ENCODE results near the gene GARS1. TPM values are rescaled to one million over a fixed set of nuclear protein-coding genes. Genes with fewer than 3 reads are reported as not detected.

GARS1 gene
- total RNA-seq, 1 experiment from 2014 or later, result 294 TPM

DNA sequence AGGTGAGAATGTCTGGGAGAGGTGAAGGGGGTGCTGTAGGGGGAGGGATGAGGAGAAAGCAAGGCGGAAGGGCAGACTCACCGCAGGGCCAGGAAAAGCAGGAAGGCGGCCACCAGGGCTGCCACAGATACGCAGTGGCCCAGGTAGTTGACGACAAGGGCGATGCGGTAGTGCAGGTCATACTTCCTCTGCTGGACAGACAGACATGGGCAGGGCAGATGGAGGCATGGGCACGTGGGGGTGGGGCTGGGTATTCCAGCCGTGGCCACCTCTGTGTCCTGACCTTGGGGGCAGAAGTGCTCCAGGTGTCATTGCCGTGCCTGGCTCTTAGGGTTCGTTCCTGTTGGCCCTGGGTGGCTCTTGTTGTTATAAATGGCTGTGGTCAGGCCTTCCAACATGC, 70.8 kb downstream of the GARS1 start:
- TF ChIP-seq EZH2 (IDR thresholded peaks at IDR 0.05; ENCODE audit: borderline replicate concordance, low read depth, low read length, poor library complexity, severe bottlenecking), result no peak
- TF ChIP-seq, protein P1, sequence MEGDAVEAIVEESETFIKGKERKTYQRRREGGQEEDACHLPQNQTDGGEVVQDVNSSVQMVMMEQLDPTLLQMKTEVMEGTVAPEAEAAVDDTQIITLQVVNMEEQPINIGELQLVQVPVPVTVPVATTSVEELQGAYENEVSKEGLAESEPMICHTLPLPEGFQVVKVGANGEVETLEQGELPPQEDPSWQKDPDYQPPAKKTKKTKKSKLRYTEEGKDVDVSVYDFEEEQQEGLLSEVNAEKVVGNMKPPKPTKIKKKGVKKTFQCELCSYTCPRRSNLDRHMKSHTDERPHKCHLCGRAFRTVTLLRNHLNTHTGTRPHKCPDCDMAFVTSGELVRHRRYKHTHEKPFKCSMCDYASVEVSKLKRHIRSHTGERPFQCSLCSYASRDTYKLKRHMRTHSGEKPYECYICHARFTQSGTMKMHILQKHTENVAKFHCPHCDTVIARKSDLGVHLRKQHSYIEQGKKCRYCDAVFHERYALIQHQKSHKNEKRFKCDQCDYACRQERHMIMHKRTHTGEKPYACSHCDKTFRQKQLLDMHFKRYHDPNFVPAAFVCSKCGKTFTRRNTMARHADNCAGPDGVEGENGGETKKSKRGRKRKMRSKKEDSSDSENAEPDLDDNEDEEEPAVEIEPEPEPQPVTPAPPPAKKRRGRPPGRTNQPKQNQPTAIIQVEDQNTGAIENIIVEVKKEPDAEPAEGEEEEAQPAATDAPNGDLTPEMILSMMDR (conservative IDR thresholded peaks at IDR 0.05; ENCODE audit: low read depth, low read length), result no peak
- Histone ChIP-seq H3K27ac (ENCODE audit: low read depth, low read length, poor library complexity, severe bottlenecking) (no peak overlapping the region), H3K4me1 (ENCODE audit: insufficient read depth, low read length, poor library complexity, severe bottlenecking) (no peaks in the 10 kb centered on the region), H3K4me3 (ENCODE audit: low read depth, low read length, poor library complexity, severe bottlenecking) (no peak overlapping the region), H3K9me3 (ENCODE audit: low read depth, low read length, poor library complexity, severe bottlenecking) (no peaks in the 10 kb centered on the region), H3K36me3 (ENCODE audit: insufficient read depth, low read length, poor library complexity, severe bottlenecking) (no peaks in the 10 kb centered on the region), H3K27me3 (replicated peaks; ENCODE audit: insufficient read depth, low read depth, low read length, poor library complexity) (no peaks in the 10 kb centered on the region)
- no peak for DNase-seq (ENCODE audit: low spot score)
- BruUV-seq (replicated peaks), result no TSS peak
- intact Hi-C loops (cut with micrococcal nuclease; ENCODE audit: unreplicated experiment), result no loop called here
- ChIA-PET POLR2A (ENCODE audit: low non-redundant PET) (no interaction called here), CTCF (no interaction called here)

DNA sequence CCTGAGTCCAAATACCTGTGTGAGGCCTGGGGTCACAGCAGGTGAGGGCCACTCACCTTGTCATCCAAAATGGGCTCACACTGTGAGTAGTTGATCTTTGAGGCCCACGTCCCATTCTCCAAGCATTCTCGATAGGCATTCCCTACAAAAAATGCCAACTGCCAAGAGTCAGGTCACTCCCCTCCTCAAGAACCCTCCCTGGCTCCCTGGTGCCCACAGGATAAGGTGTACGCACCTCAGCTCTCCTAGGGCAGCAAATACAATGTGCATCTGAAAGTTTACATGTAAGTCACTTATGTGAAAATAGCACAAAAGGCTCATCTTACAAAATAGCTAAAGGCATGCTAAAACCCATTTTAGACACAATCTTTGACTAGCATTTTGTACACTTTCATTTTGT, 72.5 kb downstream of the GARS1 start:
- POLR2A ChIA-PET (ENCODE audit: low non-redundant PET), result no interaction called here
- TF ChIP-seq, protein P1 (conservative IDR thresholded peaks at IDR 0.05; ENCODE audit: low read depth, low read length), result no peak
- no peak for TF ChIP-seq EZH2 (IDR thresholded peaks at IDR 0.05; ENCODE audit: borderline replicate concordance, low read depth, low read length, poor library complexity, severe bottlenecking)
- no peaks in the 10 kb centered on the region for H3K4me1 ChIP-seq (ENCODE audit: insufficient read depth, low read length, poor library complexity, severe bottlenecking)
- no TSS peak for BruUV-seq (replicated peaks)
- no peaks in the 10 kb centered on the region for H3K9me3 ChIP-seq (ENCODE audit: low read depth, low read length, poor library complexity, severe bottlenecking)
- no peaks in the 10 kb centered on the region for H3K27me3 ChIP-seq (replicated peaks; ENCODE audit: insufficient read depth, low read depth, low read length, poor library complexity)
- intact Hi-C loops (cut with micrococcal nuclease; ENCODE audit: unreplicated experiment), result no loop called here
- DNase-seq (ENCODE audit: low spot score), result no peak
- H3K36me3 ChIP-seq (ENCODE audit: insufficient read depth, low read length, poor library complexity, severe bottlenecking), result no peaks in the 10 kb centered on the region
- CTCF ChIA-PET, result no interaction called here
- no peak overlapping the region for H3K27ac ChIP-seq (ENCODE audit: low read depth, low read length, poor library complexity, severe bottlenecking)
- no peak overlapping the region for H3K4me3 ChIP-seq (ENCODE audit: low read depth, low read length, poor library complexity, severe bottlenecking)

DNA sequence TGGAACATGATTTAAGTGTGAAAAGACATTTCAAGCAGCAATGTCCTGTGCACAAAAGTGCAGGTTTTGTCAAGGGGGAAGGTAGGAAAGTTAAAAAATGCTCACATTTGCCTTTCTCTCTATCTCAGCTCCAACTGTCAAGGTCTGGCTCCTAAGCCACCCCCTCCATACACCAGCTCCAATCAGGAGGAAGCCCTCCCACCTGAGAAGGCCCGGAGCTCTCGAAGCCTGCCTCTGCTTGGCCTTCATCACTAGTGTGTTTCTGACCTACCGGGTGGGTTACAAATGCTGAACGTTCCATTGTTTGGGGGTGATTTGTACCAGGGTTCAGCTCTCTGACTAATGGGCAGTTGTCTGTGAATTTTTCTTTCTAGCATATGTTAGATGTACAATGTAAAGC, 73.4 kb downstream of the GARS1 start:
- POLR2A ChIA-PET (ENCODE audit: low non-redundant PET), result no interaction called here
- DNase-seq (ENCODE audit: low spot score), result no peak
- Histone ChIP-seq H3K27ac (ENCODE audit: low read depth, low read length, poor library complexity, severe bottlenecking) (no peak overlapping the region), H3K27me3 (replicated peaks; ENCODE audit: insufficient read depth, low read depth, low read length, poor library complexity) (no peaks in the 10 kb centered on the region), H3K9me3 (ENCODE audit: low read depth, low read length, poor library complexity, severe bottlenecking) (no peaks in the 10 kb centered on the region), H3K4me3 (ENCODE audit: low read depth, low read length, poor library complexity, severe bottlenecking) (no peak overlapping the region), H3K36me3 (ENCODE audit: insufficient read depth, low read length, poor library complexity, severe bottlenecking) (no peaks in the 10 kb centered on the region), H3K4me1 (ENCODE audit: insufficient read depth, low read length, poor library complexity, severe bottlenecking) (no peaks in the 10 kb centered on the region)
- intact Hi-C loops (cut with micrococcal nuclease; ENCODE audit: unreplicated experiment), result no loop called here
- CTCF ChIA-PET, result no interaction called here
- no peak for TF ChIP-seq EZH2 (IDR thresholded peaks at IDR 0.05; ENCODE audit: borderline replicate concordance, low read depth, low read length, poor library complexity, severe bottlenecking)
- TF ChIP-seq, protein P1 (conservative IDR thresholded peaks at IDR 0.05; ENCODE audit: low read depth, low read length), result no peak
- BruUV-seq (replicated peaks), result no TSS peak

Data from A673 (cell line).